GM19025 (cell line): ENCODE results near the gene CYSLTR2.

ENCODE experiments used
- ATAC-seq: cut with Tn5 transposase; IDR thresholded peaks from one replicate; pipeline ENCODE4 v1.9.1; 2021; ENCODE audit warnings: mild to moderate bottlenecking, low read depth, moderate library complexity; ENCODE audit not compliant: unreplicated experiment

The CYSLTR2 gene

GRCh38 chr13:48733739-48734335 is 80.1 kb downstream of the CYSLTR2 start:
- ATAC-seq: no peak

- no peak for ATAC-seq
These were observed 81.8 kb downstream of the CYSLTR2 start for GRCh38 chr13:48735571-48735970.

- ATAC-seq: no peak
These were observed 84.0 kb downstream of the CYSLTR2 start for GRCh38 chr13:48737689-48738088.

- no peak for ATAC-seq
These were observed 84.6 kb downstream of the CYSLTR2 start for GRCh38 chr13:48738311-48738710.

GRCh38 chr13:48739386-48739964 is 85.7 kb downstream of the CYSLTR2 start:
- ATAC-seq: no peak

GRCh38 chr13:48741377-48741776 is 87.6 kb downstream of the CYSLTR2 start:
- no peak for ATAC-seq

- no peak for ATAC-seq
These were observed 93.1 kb downstream of the CYSLTR2 start for GRCh38 chr13:48746821-48747220.

GRCh38 chr13:48748681-48749080 is 95.0 kb downstream of the CYSLTR2 start:
- ATAC-seq: no peak

GRCh38 chr13:48749144-48749543 is 95.4 kb downstream of the CYSLTR2 start:
- no peak for ATAC-seq

GRCh38 chr13:48749699-48750473 is 96.2 kb downstream of the CYSLTR2 start:
- ATAC-seq: peak; percentile 95

- ATAC-seq: no peak
These were observed 97.1 kb downstream of the CYSLTR2 start for GRCh38 chr13:48750588-48751383.

GRCh38 chr13:48760626-48761025 is 106.9 kb downstream of the CYSLTR2 start:
- ATAC-seq: no peak
